Stimulated activated CD8-positive, alpha-beta memory T cell treated with anti-CD3 and anti-CD28 coated beads, Interleukin-7, amount 100 ng/mL, for 24 hours (primary cell): Measurements from ENCODE around the gene PROKR1.

Experiments used
- DNase-seq: peaks from one replicate; pipeline ENCODE4 v3.0.0-alpha.2; 2020; ENCODE audit warnings: low read depth

The PROKR1 gene

GRCh38 chr2:68698567-68699377, 55.4 kb downstream of the PROKR1 start:
- no peak for DNase-seq

- no peak for DNase-seq
Measured at GRCh38 chr2:68700560-68700959, 57.2 kb downstream of the PROKR1 start.

GRCh38 chr2:68706637-68707036, 63.3 kb downstream of the PROKR1 start:
- no peak for DNase-seq
